H9 (cell line): ENCODE data around the gene SDK1. TPM values are rescaled to one million over a fixed set of nuclear protein-coding genes. Genes with fewer than 3 reads are reported as not detected.

Experiments used
- DNase-seq: peaks from one replicate; pipeline ENCODE4 v3.0.0-alpha.2; 2017
- H2AFZ ChIP-seq: one replicate; pipeline ENCODE4 v1.6.1; 2013; ENCODE audit warnings: mild to moderate bottlenecking, low read length, control low read depth, moderate library complexity
- H2AK5ac ChIP-seq: 2 replicates; pipeline ENCODE4 v1.6.1; 2013; ENCODE audit warnings: low read length, control low read depth, mixed read lengths; ENCODE audit not compliant: insufficient read length
- H2BK120ac ChIP-seq: one replicate; pipeline ENCODE4 v1.6.1; 2013; ENCODE audit warnings: low read depth, mild to moderate bottlenecking, low read length, control low read depth, inconsistent platforms; ENCODE audit not compliant: poor library complexity, severe bottlenecking
- H2BK12ac ChIP-seq: 2 replicates; pipeline ENCODE4 v1.6.1; 2013; ENCODE audit warnings: low read length, control low read depth, mixed read lengths, low read depth; ENCODE audit not compliant: insufficient read length
- H2BK15ac ChIP-seq: 2 replicates; pipeline ENCODE4 v1.6.1; 2013; ENCODE audit warnings: low read depth, low read length, control low read depth
- H2BK20ac ChIP-seq: one replicate; pipeline ENCODE4 v1.6.1; 2013; ENCODE audit warnings: low read depth, mild to moderate bottlenecking, low read length, control low read depth, inconsistent platforms; ENCODE audit not compliant: poor library complexity, severe bottlenecking
- H2BK5ac ChIP-seq: 2 replicates; pipeline ENCODE4 v1.6.1; 2013; ENCODE audit warnings: low read length, control low read depth, mixed read lengths; ENCODE audit not compliant: insufficient read length
- H3K14ac ChIP-seq: 2 replicates; pipeline ENCODE4 v1.6.1; 2013; ENCODE audit warnings: low read length, control low read depth; ENCODE audit not compliant: insufficient read depth
- H3K18ac ChIP-seq: 2 replicates; pipeline ENCODE4 v1.6.1; 2013; ENCODE audit warnings: low read depth, mild to moderate bottlenecking, mixed read lengths, low read length, control low read depth; ENCODE audit not compliant: insufficient read length
- H3K23ac ChIP-seq: 2 replicates; pipeline ENCODE4 v1.6.1; 2013; ENCODE audit warnings: low read length, control low read depth, mixed read lengths, low read depth; ENCODE audit not compliant: insufficient read length
- H3K23me2 ChIP-seq: 2 replicates; pipeline ENCODE4 v1.6.1; 2013; ENCODE audit warnings: low read depth, mild to moderate bottlenecking, mixed read lengths, low read length, control low read depth; ENCODE audit not compliant: insufficient read length, poor library complexity, severe bottlenecking
- H3K27ac ChIP-seq: 2 replicates; pipeline ENCODE4 v1.5.1; 2013; ENCODE audit warnings: low read length, control low read depth, mixed read lengths, low read depth; ENCODE audit not compliant: insufficient read length
- H3K27me3 ChIP-seq: 2 replicates; pipeline ENCODE4 v1.6.1; 2013; ENCODE audit warnings: low read length, control low read depth, inconsistent platforms; ENCODE audit not compliant: insufficient read depth
- H3K4ac ChIP-seq: 2 replicates; pipeline ENCODE4 v1.6.1; 2013; ENCODE audit warnings: low read depth, mild to moderate bottlenecking, control low read depth, inconsistent platforms, low read length, moderate library complexity
- H3K4me1 ChIP-seq: 2 replicates; pipeline ENCODE4 v1.6.1; 2013; ENCODE audit warnings: low read length, control low read depth, inconsistent platforms; ENCODE audit not compliant: insufficient read depth
- H3K4me2 ChIP-seq: 2 replicates; pipeline ENCODE4 v1.6.1; 2013; ENCODE audit warnings: low read length, control low read depth, mixed read lengths; ENCODE audit not compliant: insufficient read length, insufficient read depth
- H3K56ac ChIP-seq: 2 replicates; pipeline ENCODE4 v1.6.1; 2013; ENCODE audit warnings: low read depth, mild to moderate bottlenecking, mixed read lengths, low read length, control low read depth; ENCODE audit not compliant: insufficient read length
- H3K79me1 ChIP-seq: 2 replicates; pipeline ENCODE4 v1.6.1; 2013; ENCODE audit warnings: low read depth, mild to moderate bottlenecking, moderate library complexity, low read length, control low read depth, inconsistent platforms; ENCODE audit not compliant: insufficient read depth, poor library complexity, severe bottlenecking
- H3K79me2 ChIP-seq: 2 replicates; pipeline ENCODE4 v1.6.1; 2013; ENCODE audit warnings: low read length, control low read depth, inconsistent platforms; ENCODE audit not compliant: insufficient read depth
- H3K9ac ChIP-seq: 2 replicates; pipeline ENCODE4 v1.6.1; 2013; ENCODE audit warnings: low read length, control low read depth, mixed read lengths; ENCODE audit not compliant: insufficient read length; ENCODE audit errors: extremely low read depth
- H3K9me3 ChIP-seq: one replicate; pipeline ENCODE4 v1.6.1; 2013; ENCODE audit warnings: low read depth, low read length, inconsistent platforms; ENCODE audit not compliant: control insufficient read depth
- H3T11ph ChIP-seq: one replicate; pipeline ENCODE4 v1.6.1; 2013; ENCODE audit warnings: mild to moderate bottlenecking, low read length, control low read depth, inconsistent platforms
- H4K20me1 ChIP-seq: one replicate; pipeline ENCODE4 v1.6.1; 2013; ENCODE audit not compliant: control insufficient read depth, insufficient read length, insufficient read depth
- H4K5ac ChIP-seq: 2 replicates; pipeline ENCODE4 v1.6.1; 2013; ENCODE audit warnings: low read depth, mild to moderate bottlenecking, mixed read lengths, low read length, control low read depth; ENCODE audit not compliant: insufficient read length
- H4K8ac ChIP-seq: replicated peaks from 2 replicates; pipeline ENCODE4 v1.6.1; 2013; ENCODE audit warnings: low read length, control low read depth, mixed read lengths, low read depth; ENCODE audit not compliant: insufficient read length
- H4K91ac ChIP-seq: 2 replicates; pipeline ENCODE4 v1.6.1; 2013; ENCODE audit warnings: low read depth, mild to moderate bottlenecking, moderate library complexity, mixed read lengths, low read length, control low read depth; ENCODE audit not compliant: insufficient read length
- H3K27ac Mint-ChIP-seq, 3 experiments: 2 replicates in 2 of 3; 3 replicates in 1 of 3; pipeline ENCODE4 v1.8.0; 2020 to 2021; ENCODE audit warnings: mixed read lengths in 3 of 3, mild to moderate bottlenecking in 1 of 3, moderate library complexity in 1 of 3
- H3K27me3 Mint-ChIP-seq: 2 replicates; pipeline ENCODE4 v1.8.0; 2021; ENCODE audit warnings: low read depth, mild to moderate bottlenecking, moderate library complexity, mixed read lengths
- H3K36me3 Mint-ChIP-seq, 3 experiments: 2 replicates in 2 of 3; 3 replicates in 1 of 3; pipeline ENCODE4 v1.8.0; 2020 to 2021; ENCODE audit warnings: low read depth in 3 of 3, mixed read lengths in 3 of 3; ENCODE audit not compliant: insufficient read depth in 1 of 3
- H3K4me1 Mint-ChIP-seq, 2 experiments: 2 replicates each; pipeline ENCODE4 v1.8.0; 2020; ENCODE audit warnings: mixed read lengths in 2 of 2
- H3K4me3 Mint-ChIP-seq, 2 experiments: 2 replicates in 1 of 2; 3 replicates in 1 of 2; pipeline ENCODE4 v1.8.0; 2020 to 2021; ENCODE audit warnings: mild to moderate bottlenecking in 2 of 2, mixed read lengths in 2 of 2, moderate library complexity in 1 of 2
- H3K9me3 Mint-ChIP-seq, 2 experiments: 2 replicates in 1 of 2; 3 replicates in 1 of 2; pipeline ENCODE4 v1.8.0; 2020; ENCODE audit warnings: mild to moderate bottlenecking in 2 of 2, mixed read lengths in 2 of 2, moderate library complexity in 1 of 2
- CTCF ChIP-seq: fragments of 200-600 bp; sonication (generic); conservative IDR thresholded peaks from 3 replicates; pipeline ENCODE4 v1.8.0; 2021; ENCODE audit warnings: antibody characterized with exemption, mild to moderate bottlenecking
- WGBS: extraction: QIAGEN DNeasy Blood & Tissue Kit; methylation state at CpG from one replicate; pipeline ENCODE4 v1.1.7; 2013; ENCODE audit warnings: missing lambda C conversion rate, low lambda C conversion rate, mixed read lengths; ENCODE audit not compliant: insufficient read length; ENCODE audit errors: extremely low coverage; 5-methylcytosine and 5-hydroxymethylcytosine counted together
- total RNA-seq: library from RNA; stranded (reverse); gene quantifications from 2 replicates; pipeline ENCODE4 v1.2.1, GENCODE V29; 2021

SDK1 gene
- total RNA-seq, 1 experiment from 2014 or later: 8.7 TPM

GRCh38 chr7:3992841-3993240, 691.8 kb downstream of the SDK1 start:
- no peak overlapping the region for H3K27ac Mint-ChIP-seq
- Histone ChIP-seq H4K20me1 (no peaks in the 10 kb centered on the region), H3K4ac (no peak overlapping the region), H2BK5ac (no peak overlapping the region), H3K79me1 (no peaks in the 10 kb centered on the region), H3K27me3 (no peaks in the 10 kb centered on the region), H3K79me2 (no peaks in the 10 kb centered on the region), H3K4me1 (no peaks in the 10 kb centered on the region; the same call in 1 of the 2 replicates), H2BK15ac (no peak overlapping the region), H3K14ac (no peak overlapping the region), H3T11ph (no peak overlapping the region), H4K5ac (no peak overlapping the region), H4K8ac (no peak overlapping the region), H2BK120ac (no peak overlapping the region), H3K56ac (no peak overlapping the region), H3K9ac (no peak overlapping the region), H2AFZ (no peak overlapping the region), H2BK20ac (no peak overlapping the region), H3K4me2 (no peak overlapping the region), H3K9me3 (no peaks in the 10 kb centered on the region), H2BK12ac (no peak overlapping the region), H3K27ac (no peak overlapping the region), H4K91ac (no peak overlapping the region), H3K23ac (no peak overlapping the region), H3K23me2 (no peaks in the 10 kb centered on the region), H2AK5ac (no peak overlapping the region), H3K18ac (no peak overlapping the region)
- WGBS: no CpG with 5 or more reads among the region's 7 CpGs
- peaks cover 0 to 5% (median 0%) of the 10 kb centered on the region in 3 experiments; a peak in 4 of 7 replicates for H3K36me3 Mint-ChIP-seq
- H3K4me1 Mint-ChIP-seq: peaks cover 17% of the 10 kb centered on the region in 2 experiments
- H3K9me3 Mint-ChIP-seq: no peaks in the 10 kb centered on the region; a peak in 2 of 5 replicates
- no peak for TF ChIP-seq CTCF
- no peak overlapping the region for H3K4me3 Mint-ChIP-seq
- no peak for DNase-seq
- no peaks in the 10 kb centered on the region; the same call in 1 of the 2 replicates for H3K27me3 Mint-ChIP-seq
